ENCODE measurements around the gene OSBPL6.

OSBPL6 gene

GRCh38 chr2:178374865-178375264 is 180.6 kb downstream of the OSBPL6 start:
- no peak for DNase-seq (ENCODE audit: extremely low read depth, low read depth)
- no peak for TF ChIP-seq CTCF (IDR thresholded peaks at IDR 0.05; ENCODE audit: low read depth, low read length)

DNA sequence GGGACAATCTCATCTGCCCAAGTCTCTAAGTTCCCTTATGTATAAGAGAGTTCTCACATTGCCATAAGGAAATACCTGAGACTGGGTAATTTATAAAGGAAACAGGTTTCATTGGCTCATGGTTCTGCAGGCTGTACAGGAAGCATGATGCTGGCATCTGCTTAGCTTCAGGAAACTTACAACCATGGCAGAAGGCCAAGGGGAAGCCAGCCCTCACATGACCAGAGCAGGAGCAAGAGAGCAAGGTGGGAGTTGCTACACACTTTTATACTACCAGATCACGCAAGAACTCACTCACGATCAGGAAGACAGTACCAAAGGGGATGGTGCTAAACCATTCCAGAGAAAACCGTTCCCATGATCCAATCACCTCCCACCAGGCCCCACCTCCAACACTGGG is 182.7 kb downstream of the OSBPL6 start:
- no peak for DNase-seq (ENCODE audit: extremely low read depth, low read depth)
- no peak for TF ChIP-seq CTCF (IDR thresholded peaks at IDR 0.05; ENCODE audit: low read depth, low read length)

DNA sequence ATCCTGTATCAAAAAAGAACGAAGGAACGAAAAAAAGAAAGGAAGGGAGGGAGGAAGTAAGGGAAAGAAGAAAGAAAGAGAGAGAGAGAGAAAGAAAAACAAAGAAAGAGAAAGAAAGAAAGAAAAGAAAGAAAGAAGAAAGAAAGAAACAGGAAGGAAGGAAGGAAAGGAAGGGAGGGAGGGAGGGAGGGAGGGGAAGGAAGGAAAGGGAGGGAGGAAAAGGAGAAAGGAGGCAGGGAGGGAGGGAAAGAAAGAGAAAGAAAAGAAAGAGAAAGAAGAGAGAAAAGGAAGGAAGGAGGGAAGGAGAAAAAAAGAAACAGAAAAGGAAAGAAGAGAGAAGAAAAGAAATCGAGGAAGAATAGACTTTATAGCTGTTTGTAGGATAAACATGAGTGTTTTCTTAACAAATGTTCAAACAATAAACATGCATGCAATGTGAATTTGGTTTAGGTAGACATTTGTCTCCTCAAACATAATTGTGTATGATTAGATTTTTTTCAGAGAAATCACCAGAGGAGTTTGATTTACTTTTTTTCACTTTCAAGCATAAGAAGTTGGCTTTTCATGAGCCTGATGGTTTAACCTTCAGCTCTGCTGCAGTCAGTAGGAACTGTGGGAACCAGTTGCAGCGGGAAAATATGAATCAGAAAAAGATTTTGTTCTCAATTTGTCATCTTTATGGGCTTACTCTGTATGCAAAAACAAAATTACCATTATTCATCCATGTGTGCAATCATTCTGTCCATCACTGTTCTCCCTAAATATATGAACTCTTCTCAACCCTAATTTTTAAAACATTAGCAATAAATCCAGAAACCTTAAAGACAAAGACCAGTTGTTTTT is 185.1 kb downstream of the OSBPL6 start:
- DNase-seq (ENCODE audit: extremely low read depth, low read depth): no peak
- TF ChIP-seq CTCF (IDR thresholded peaks at IDR 0.05; ENCODE audit: low read depth, low read length): no peak

- TF ChIP-seq CTCF (IDR thresholded peaks at IDR 0.05; ENCODE audit: low read depth, low read length): no peak
- DNase-seq (ENCODE audit: extremely low read depth, low read depth): no peak
Observed at GRCh38 chr2:178380763-178381162, 186.5 kb downstream of the OSBPL6 start.

DNA sequence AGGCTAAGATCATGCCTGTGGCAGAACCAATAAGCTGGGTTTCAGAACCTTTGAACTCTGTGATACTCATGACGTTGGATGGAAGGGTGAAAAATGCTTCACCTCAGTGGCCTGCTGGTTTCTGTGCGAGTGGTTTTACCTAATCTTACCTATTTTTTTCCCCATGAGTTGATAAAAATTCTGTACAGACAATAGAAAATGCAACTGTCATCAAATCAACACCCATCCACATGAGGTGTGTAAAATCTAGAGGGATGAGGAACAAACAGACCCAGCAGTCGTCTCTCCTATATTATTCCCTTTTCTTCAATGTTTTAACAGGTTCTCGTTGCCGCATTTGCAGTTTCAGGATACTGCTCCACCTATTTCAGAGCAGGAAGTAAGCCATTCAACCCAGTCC is 189.4 kb downstream of the OSBPL6 start:
- no peak for DNase-seq (ENCODE audit: extremely low read depth, low read depth)
- no peak for TF ChIP-seq CTCF (IDR thresholded peaks at IDR 0.05; ENCODE audit: low read depth, low read length)

DNA sequence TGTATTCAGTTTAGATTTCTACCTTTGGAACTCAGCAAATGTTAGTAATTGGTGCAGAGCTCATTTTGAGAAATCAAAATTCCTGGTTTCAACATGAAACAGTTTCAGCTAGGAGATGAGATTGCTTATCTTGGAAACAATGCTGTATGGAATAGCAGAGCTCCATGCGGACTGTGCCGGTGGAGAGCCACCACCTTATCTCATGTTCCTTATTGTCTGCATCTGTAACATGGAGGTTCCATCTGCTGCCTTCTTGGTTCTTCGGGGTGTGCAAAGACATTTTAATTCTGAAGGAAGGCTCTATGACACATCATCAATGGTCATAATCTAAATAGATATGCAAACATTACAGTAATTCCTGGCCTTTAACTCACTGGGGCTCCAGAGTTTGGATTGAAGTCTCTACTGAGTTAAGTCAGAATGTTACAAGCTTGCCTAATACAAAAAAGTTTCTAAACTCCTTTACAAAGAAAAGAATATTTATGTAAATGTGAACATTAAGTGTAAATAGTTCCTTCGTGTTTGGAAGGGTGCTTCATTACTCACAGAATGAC is 191.4 kb downstream of the OSBPL6 start:
- TF ChIP-seq CTCF (IDR thresholded peaks at IDR 0.05; ENCODE audit: low read depth, low read length): no peak
- DNase-seq (ENCODE audit: extremely low read depth, low read depth): no peak

DNA sequence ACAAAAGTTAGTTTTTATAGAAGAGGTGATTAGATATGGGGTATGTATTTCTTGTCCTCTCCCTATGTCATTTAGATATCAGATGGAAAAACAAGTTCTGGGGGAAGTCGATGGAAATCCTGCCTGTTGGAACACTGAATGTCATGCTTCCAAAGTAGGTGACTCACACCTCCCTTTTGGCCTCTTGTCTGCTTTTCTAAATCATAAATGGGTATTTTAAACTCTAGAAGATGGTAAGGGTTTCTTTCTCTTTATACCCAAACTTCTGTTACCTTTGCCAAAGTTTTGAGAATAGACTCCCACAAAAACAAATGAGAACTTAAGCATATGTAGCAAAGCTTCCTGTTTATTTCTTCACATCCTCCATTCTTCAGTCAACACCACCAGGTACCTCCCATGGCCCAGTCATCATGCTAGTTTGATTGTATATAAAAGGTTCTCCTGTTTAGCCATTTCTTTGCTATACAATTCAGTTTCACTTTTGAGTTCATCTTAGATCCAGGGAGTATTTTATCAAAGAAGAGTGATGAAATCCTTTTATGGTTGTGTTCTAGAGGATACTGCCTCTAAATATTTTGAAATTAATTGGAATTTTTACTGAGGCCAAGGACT is 192.8 kb downstream of the OSBPL6 start:
- no peak for TF ChIP-seq CTCF (IDR thresholded peaks at IDR 0.05; ENCODE audit: low read depth, low read length)
- no peak for DNase-seq (ENCODE audit: extremely low read depth, low read depth)

Measured in AG09319 (cell line).